IPS DF 4.7 (cell line): Measurements from ENCODE around the gene SLC25A47.

Source experiments
- DNase-seq: peaks from one replicate; pipeline ENCODE4 v3.0.0-alpha.2; 2013; ENCODE audit warnings: low spot score; ENCODE audit errors: extremely low read depth

Gene SLC25A47

DNA sequence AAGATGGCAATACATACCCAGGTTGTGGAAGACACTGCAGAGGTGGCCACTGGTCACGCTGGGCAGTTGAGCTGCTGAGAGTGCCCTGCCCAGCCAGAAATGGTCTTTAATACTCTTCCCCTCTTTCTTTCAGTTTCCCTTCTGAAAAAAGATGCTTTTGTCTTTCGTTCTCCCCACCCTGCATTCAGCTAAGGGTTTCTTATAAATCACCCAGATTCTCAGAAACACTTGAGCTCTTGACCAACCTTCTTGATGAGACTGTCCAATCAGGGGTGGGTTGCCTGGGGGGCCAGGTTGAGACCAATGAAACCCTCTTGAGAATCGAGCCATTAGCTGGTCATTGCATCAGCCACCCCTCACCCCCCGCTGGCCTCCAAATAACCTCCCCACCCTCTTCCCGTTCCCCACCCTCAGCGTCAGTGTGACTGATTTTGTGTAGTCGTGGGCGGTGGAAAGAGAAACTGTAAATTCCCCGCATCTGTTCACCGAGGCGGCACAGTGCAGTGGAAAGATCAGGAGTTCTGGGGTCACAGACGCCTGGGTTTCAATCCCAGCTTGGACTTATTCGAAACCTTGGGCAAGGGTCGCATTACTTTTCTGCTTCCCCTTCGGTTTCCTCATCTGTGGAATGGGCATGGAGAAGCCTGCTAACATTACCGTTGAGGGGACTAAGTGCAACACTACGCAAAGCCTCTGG is 52.3 kb downstream of the SLC25A47 start:
- DNase-seq, result no peak

DNA sequence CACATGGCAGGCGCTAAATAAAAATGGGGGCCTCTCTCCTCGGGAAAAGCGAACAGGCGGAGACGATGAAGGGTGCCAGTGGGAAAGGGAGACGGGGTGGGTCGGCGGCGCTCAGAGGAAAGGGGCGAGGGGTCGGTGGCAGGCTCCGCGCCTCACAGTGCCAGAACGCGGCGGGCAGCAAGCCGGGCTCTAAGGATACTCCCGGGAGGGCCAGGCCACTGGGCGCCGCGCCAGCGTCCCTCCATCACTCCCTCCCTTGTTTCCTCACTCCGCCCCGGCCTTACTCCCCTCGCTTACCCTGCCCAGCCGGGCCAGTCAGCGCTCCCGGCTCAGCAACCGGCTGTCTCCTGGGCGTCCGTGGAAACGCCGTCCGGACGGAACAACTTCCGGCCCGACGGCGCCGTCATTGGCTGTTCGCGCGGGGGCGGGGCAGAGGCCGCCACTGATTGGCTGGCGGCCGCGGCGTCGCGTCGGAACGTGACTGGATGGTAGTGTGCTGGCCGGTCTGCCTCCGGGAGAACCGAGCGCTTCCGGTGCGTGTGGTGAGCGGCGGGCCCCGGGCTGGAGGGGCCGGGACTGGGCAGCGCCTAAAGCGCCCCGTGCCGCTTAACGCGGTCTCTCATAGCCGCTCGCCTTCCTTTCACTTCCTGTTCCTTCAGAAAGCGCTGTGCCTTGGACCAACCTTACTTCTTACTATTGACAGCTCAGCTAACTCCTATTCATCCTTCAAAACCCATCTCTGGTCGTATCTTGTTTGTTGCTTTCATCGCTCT is 53.0 kb downstream of the SLC25A47 start, which contains the start of gene WDR25:
Gene WDR25, plus strand, starts transcription at position 523 of the 773 bp plus-strand sequence.
- DNase-seq, result no peak

DNA sequence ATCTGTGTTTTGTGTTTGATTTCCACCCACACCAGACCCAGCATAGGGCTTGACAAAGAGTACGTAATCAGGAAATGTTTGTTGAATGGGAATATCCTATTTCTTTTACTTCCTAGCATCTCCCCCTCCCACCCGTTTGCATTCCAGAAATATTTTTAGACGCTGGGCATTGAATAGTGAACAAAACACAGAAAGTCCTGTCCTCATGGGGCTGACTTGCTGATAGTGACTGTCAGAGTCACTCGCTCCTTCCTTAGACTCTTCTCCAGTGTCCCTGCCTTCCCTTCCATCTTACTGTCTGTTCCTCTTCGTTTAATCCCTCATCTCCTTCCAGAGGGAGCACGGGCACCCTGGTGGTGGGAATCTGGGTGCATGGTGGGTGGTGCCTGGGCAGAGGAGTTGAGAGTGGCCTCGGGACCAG is 53.6 kb downstream of the SLC25A47 start:
- no peak for DNase-seq
